Erythroblast (primary cell): ENCODE measurements around the gene TAF10.

ENCODE experiments used
- GATA1 ChIP-seq: IDR thresholded peaks from 2 replicates; pipeline ENCODE4 v1.6.1; 2011; ENCODE audit warnings: low read depth, mild to moderate bottlenecking, control low read depth, low read length, moderate library complexity
- POLR2A ChIP-seq: IDR thresholded peaks from 2 replicates; pipeline ENCODE4 v1.6.1; 2011; ENCODE audit warnings: mild to moderate bottlenecking, low read length

- TF ChIP-seq POLR2A, result no peak
- no peak for TF ChIP-seq GATA1
Measured at GRCh38 chr11:6617315-6617781, 5.3 kb upstream of the TAF10 start.
